Activated CD8-positive, alpha-beta memory T cell treated with anti-CD3 and anti-CD28 coated beads for 36 hours (primary cell): ENCODE data around the gene CHRM4. TPM values are rescaled to one million over a fixed set of nuclear protein-coding genes. Genes with fewer than 3 reads are reported as not detected.

Source experiments
- CTCF ChIA-PET: fragments of 350-600 bp; sonication (Branson Sonifier 250); formaldehyde crosslinking; loops from one replicate; lab custom pipeline; 2021; ENCODE audit warnings: antibody characterized with exemption; lab: Charles Lee
- POLR2A ChIA-PET: fragments of 350-600 bp; sonication (Branson Sonifier 250); formaldehyde crosslinking; loops from one replicate; lab custom pipeline; 2021; ENCODE audit warnings: antibody characterized with exemption; lab: Charles Lee
- total RNA-seq, 2 experiments: library from RNA; stranded (reverse); gene quantifications; one replicate each; pipeline ENCODE4 v1.2.3, GENCODE V29; 2021

Gene CHRM4
- total RNA-seq, 2 experiments from 2014 or later = not detected

DNA sequence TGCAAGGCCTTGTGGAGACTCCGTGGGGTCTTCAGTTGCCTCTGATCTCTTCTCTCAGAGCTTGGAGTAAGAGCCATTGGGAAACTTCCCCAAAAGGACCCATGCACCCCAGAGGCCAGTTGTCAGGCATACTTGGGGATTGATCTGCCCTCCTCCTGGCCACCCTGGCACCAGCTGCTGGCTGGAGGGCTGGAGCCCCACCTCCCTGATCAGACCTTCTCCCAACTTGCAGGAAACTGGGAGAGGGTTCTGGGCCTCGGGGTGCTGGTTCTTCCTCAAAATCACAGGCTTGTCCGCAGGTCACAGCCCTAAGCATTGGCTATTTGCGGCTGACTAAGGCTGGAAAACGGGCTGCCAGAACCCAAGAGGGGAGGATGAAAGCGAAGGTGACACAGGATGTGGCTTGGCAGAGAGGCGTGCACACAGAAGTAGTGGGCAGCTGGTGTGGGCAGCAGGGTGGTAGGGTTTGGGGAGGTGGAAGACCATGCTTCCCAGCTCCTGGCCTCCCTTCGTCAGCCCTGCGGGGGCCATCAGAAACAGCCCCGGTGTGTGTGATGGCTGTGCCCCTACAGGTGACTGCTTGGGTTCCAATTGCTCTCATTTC is 45.6 kb downstream of the CHRM4 start:
- ChIA-PET CTCF (interaction anchor here (0.6 to 1.2 kb wide), 4 partner anchors 13 to 106 kb away, joined by 3 to 5 read pairs (median 4); no protein-coding TSS in a partner anchor), POLR2A (interaction anchor here (1.2 kb wide), 1 partner anchor 15 kb away, joined by 5 read pairs; no protein-coding TSS in a partner anchor)

DNA sequence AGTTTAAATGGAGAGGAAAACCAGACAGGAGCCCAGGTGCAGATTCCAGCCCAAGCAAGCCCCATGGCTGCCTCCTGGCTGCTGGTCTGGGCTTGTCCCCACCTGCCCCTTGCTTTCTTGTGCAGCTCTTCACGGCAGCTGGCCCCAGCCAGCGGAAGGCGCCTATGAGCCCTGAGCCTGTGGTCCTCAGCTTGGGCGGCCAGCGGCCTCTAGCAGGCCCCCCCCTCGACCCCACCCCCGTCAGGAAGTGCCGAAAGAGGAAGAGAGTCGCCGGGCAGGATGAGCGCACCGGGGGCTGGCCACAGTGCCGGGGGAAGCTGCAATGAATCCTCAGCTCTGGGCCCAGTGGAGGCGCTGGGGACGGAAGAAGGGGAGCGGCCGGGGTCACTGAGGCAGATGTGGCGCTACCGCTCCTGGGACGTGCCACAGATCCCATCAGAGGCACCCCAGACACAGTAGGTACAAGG is 46.4 kb downstream of the CHRM4 start:
- ChIA-PET CTCF (interaction anchor here (1.0 kb wide), 1 partner anchor 106 kb away, joined by 4 read pairs; no protein-coding TSS in a partner anchor), POLR2A (interaction anchor here (1.2 kb wide), 1 partner anchor 14 kb away, joined by 5 read pairs; no protein-coding TSS in a partner anchor)

DNA sequence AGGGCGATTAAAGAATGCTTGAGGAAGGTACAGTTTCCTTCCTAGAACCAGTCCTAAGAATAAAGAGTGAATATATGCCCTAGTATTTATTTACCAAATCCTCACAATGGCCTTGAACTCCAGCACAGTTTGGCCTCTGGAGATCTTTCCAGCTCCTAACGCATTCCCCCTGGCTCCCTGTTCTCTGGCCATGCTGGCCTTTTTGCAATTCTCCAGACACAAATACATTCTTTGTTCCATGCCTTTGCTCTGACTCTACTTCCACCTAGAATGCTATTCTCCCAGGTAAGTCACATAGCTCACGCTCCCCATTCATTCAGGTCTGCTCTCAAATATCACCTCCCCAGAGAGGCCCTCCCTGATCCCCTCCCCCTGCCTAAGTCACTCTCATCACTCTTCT is 48.1 kb downstream of the CHRM4 start:
- ChIA-PET CTCF (interaction anchor here (0.7 to 1.4 kb wide), 4 partner anchors 9 to 104 kb away, joined by 3 to 5 read pairs (median 3); no protein-coding TSS in a partner anchor), POLR2A (no interaction called here)

DNA sequence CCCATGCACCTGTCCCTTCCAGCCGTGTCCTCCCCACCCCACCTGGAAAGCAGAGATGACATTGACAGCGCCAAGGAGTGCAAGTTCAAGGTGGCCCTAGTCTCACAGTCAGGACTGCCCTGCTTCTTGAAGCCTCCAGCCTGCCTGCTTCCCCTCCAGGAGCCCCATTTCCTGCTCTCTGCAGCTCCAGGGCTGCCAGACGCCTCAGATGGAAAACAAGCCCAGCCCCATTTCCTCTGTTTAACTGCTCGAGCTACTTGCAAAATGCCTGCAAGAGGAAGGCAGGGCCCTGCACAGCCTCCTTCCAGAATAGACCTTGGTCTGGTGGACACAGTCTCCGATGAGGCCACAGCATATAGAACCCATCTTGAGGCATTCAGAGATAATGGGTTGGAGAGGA is 49.3 kb downstream of the CHRM4 start:
- POLR2A ChIA-PET = no interaction called here
- CTCF ChIA-PET = interaction anchor here (0.8 to 1.2 kb wide), 2 partner anchors 23 to 104 kb away, joined by 3 to 4 read pairs; no protein-coding TSS in a partner anchor

GRCh38 chr11:46341454-46341853 is 50.1 kb downstream of the CHRM4 start:
- POLR2A ChIA-PET = no interaction called here
- CTCF ChIA-PET = interaction anchor here (0.8 to 1.2 kb wide), 2 partner anchors 23 to 103 kb away, joined by 3 to 4 read pairs; no protein-coding TSS in a partner anchor

- POLR2A ChIA-PET = no interaction called here
- CTCF ChIA-PET = interaction anchor here (1.4 kb wide), 1 partner anchor 21 kb away, joined by 5 read pairs; no protein-coding TSS in a partner anchor
Measured at GRCh38 chr11:46339816-46340215, 51.8 kb downstream of the CHRM4 start.

- ChIA-PET CTCF (interaction anchor here (0.7 to 1.4 kb wide), 2 partner anchors 9 to 20 kb away, joined by 3 to 5 read pairs; no protein-coding TSS in a partner anchor), POLR2A (interaction anchor here (0.7 kb wide), 1 partner anchor 23 kb away, joined by 7 read pairs; no protein-coding TSS in a partner anchor)
Measured at GRCh38 chr11:46338988-46339666, 52.4 kb downstream of the CHRM4 start.

GRCh38 chr11:46338636-46338987 is 53.0 kb downstream of the CHRM4 start:
- POLR2A ChIA-PET = interaction anchor here (0.7 kb wide), 1 partner anchor 22 kb away, joined by 7 read pairs; no protein-coding TSS in a partner anchor
- CTCF ChIA-PET = interaction anchor here (0.7 kb wide), 1 partner anchor 8 kb away, joined by 3 read pairs; no protein-coding TSS in a partner anchor

DNA sequence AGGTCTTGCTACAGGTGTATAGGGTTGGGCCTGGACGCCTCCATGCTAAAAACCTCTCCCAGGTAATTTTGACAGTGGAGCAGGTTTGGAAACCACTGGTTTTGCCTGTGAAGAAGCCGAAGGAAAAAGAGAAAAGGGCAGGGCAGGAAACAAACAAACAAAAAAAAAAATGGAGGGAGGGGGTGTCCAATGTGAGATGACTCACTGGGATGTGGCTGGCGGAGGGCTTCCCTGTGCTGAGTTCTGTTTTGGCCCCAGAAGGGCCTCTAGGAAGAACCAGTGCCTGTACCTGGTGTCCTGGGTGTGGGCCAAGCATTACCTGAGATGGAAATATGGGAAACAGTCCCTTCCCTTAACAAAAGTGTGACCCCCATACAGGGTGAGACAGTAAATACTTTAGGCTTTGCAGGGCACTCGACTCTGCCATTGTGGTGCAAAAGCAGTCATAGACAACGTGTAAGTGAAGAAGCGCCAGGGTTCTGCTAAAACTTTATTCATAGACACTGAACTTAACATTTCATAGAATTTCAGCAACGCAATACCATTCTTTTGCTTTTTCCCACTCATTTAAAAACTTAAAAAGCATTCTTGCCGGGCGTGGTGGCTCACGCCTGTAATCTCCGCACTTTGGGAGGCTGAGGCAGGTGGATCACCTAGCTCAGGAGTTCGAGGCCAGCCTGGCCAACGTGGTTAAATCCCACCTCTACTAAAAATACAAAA is 53.8 kb downstream of the CHRM4 start:
- ChIA-PET POLR2A (no interaction called here), CTCF (no interaction called here)

DNA sequence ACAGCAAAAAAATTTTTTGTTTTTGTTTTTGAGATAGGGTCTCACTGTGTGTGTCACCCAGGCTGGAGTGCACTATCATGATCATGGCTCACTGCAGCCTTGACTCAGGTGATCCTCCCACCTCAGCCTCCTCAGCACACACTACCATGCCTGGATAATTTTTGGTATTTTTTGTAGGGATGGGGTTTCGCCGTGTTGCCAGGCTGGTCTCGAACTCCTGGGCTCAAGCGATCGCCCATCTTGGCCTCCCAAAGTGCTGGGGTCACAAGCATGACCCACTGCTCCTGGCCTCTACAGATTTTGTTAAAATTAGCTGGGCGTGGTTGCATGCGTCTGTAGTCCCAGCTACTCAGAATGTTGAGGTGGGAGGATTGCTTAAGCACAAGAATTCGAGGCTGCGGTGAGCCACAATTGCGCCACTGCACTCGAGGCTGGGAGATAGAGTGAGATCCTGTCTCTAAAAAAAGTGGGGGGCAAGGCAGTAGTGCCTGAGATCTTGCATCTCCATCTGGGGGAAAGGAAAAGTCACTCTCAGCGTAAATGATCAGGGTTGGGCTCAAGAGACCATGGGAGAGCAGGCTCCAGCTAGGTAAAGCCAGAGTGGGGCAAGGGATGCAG is 54.9 kb downstream of the CHRM4 start:
- CTCF ChIA-PET = no interaction called here
- POLR2A ChIA-PET = no interaction called here

- ChIA-PET POLR2A (no interaction called here), CTCF (no interaction called here)
Measured at GRCh38 chr11:46335890-46336562, 55.5 kb downstream of the CHRM4 start.

DNA sequence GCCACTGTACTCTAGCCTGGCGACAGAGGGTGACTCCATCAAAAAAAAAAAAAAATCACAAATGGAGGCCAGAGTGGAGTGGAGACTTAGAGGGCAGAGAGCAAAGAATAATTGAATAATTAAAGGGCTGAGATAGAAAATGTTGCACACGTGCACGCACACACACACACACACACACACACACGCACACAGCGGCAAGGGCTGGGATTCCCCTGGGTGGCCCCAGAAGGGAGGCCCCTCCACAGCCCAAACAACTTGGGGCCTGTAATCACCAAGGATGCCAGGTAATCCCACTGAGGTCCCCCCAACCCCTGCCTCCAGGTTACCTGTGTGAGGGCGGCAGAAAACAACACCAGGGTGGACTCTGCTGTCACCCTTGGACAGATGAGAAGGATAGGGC is 56.3 kb downstream of the CHRM4 start:
- ChIA-PET POLR2A (no interaction called here), CTCF (no interaction called here)

DNA sequence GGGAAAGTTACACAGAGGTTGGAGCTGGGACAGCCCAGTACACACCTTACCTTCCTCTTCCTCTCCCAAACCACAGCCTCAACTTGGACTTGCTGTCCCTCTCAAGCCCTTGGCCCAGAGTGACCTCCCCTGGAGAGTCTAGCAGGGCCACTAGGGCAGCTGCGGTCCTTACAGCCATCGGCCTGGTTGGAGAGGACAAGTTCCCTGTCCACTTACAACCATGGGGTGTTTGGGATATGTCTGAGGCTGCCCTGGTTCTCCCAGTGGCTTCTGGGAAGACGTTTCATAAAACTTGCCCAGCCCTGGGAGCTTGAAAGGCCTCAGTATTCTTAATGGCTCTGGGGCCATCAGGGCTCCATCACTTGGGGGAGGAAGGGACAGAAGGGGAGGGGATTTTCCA is 57.4 kb downstream of the CHRM4 start:
- ChIA-PET CTCF (interaction anchor here (1.0 kb wide), 3 partner anchors 9 to 56 kb away, joined by 3 read pairs; no protein-coding TSS in a partner anchor), POLR2A (no interaction called here)

Other genes with a start within 250 kb of the CHRM4 start
- not detected for gene CREB3L1, start 114.1 kb downstream of the CHRM4 start, total RNA-seq
- 10 to 100 TPM; 76.0 to 81.4 TPM for gene DGKZ, start 44.3 kb downstream of the CHRM4 start, total RNA-seq
- 1 to 10 TPM in 1 of 2 experiments, under 1 TPM in 1; 0.90 to 1.6 TPM for gene MDK, start 10.1 kb downstream of the CHRM4 start, total RNA-seq
- 10 to 100 TPM; 28.7 to 28.9 TPM for gene AMBRA1, start 202.2 kb upstream of the CHRM4 start, total RNA-seq
- 1 to 10 TPM; 3.5 to 3.6 TPM for gene HARBI1, start 225.5 kb upstream of the CHRM4 start, total RNA-seq
- gene ATG13, start 225.8 kb upstream of the CHRM4 start, total RNA-seq = 10 to 100 TPM; 52.5 to 59.0 TPM